Fibroblast of skin of scalp (primary cell): ENCODE results near the gene KCNJ5. TPM values are rescaled to one million over a fixed set of nuclear protein-coding genes. Genes with fewer than 3 reads are reported as not detected.

Source experiments
- DNase-seq: peaks from one replicate; pipeline ENCODE4 v3.0.0-alpha.2; 2013
- polyA plus RNA-seq, 2 experiments: library from polyadenylated mRNA; unstranded; fragments of 120-200 nt; gene quantifications; one replicate each; pipeline ENCODE4 v1.2.1, GENCODE V29; 2013; ENCODE audit not compliant: insufficient read length in 2 of 2

Gene KCNJ5
- not detected for polyA plus RNA-seq (2013, experiment 1 of 2; ENCODE audit: insufficient read length)
- 0.16 TPM for polyA plus RNA-seq (2013, experiment 2 of 2; ENCODE audit: insufficient read length)

- peak; percentile 25 for DNase-seq
Observed at GRCh38 chr11:128890543-128891368, at the start of gene KCNJ5. KCNJ5 (plus strand) TSS chr11:128891356; CDS start chr11:128911274, 19,918 bp downstream.

GRCh38 chr11:128841461-128842072 lies 49.6 kb upstream of the KCNJ5 start:
- no peak for DNase-seq

- DNase-seq = no peak
Observed at GRCh38 chr11:128843198-128843785, 47.9 kb upstream of the KCNJ5 start.

- no peak for DNase-seq
Observed at GRCh38 chr11:128845334-128845780, 45.8 kb upstream of the KCNJ5 start.

GRCh38 chr11:128846985-128847384 lies 44.2 kb upstream of the KCNJ5 start:
- no peak for DNase-seq

GRCh38 chr11:128848815-128849455 lies 42.2 kb upstream of the KCNJ5 start:
- peak; percentile 33 for DNase-seq

- DNase-seq = no peak
Observed at GRCh38 chr11:128852327-128853023, 38.7 kb upstream of the KCNJ5 start.

GRCh38 chr11:128853559-128853958 lies 37.6 kb upstream of the KCNJ5 start:
- DNase-seq = no peak

- no peak for DNase-seq
Observed at GRCh38 chr11:128854841-128855240, 36.3 kb upstream of the KCNJ5 start.

GRCh38 chr11:128856241-128856640 lies 34.9 kb upstream of the KCNJ5 start:
- DNase-seq = no peak

GRCh38 chr11:128857341-128857740 lies 33.8 kb upstream of the KCNJ5 start:
- no peak for DNase-seq

- peak; percentile 51 for DNase-seq
Observed at GRCh38 chr11:128859563-128860441, 31.4 kb upstream of the KCNJ5 start.

- DNase-seq = peak; percentile 88
Observed at GRCh38 chr11:128860571-128861361, 30.4 kb upstream of the KCNJ5 start.

- no peak for DNase-seq
Observed at GRCh38 chr11:128862406-128862805, 28.8 kb upstream of the KCNJ5 start.

- peak; percentile 89 for DNase-seq
Observed at GRCh38 chr11:128862908-128863660, 28.1 kb upstream of the KCNJ5 start.

- DNase-seq = no peak
Observed at GRCh38 chr11:128865490-128865889, 25.7 kb upstream of the KCNJ5 start.

- DNase-seq = no peak
Observed at GRCh38 chr11:128867277-128867676, 23.9 kb upstream of the KCNJ5 start, which contains the start of gene KCNJ1. KCNJ1 (minus strand) TSS chr11:128867296; CDS start chr11:128840243, 27,053 bp downstream.

- DNase-seq = no peak
Observed at GRCh38 chr11:128868841-128869671, 22.1 kb upstream of the KCNJ5 start.
